ENCODE results near the gene IARS1. TPM values are rescaled to one million over a fixed set of nuclear protein-coding genes. Genes with fewer than 3 reads are reported as not detected.
A peak's percentile ranks its signal among the peaks of the same experiment; 100 is the strongest.

The IARS1 gene
- total RNA-seq, 1 experiment from 2014 or later, result 401 TPM

DNA sequence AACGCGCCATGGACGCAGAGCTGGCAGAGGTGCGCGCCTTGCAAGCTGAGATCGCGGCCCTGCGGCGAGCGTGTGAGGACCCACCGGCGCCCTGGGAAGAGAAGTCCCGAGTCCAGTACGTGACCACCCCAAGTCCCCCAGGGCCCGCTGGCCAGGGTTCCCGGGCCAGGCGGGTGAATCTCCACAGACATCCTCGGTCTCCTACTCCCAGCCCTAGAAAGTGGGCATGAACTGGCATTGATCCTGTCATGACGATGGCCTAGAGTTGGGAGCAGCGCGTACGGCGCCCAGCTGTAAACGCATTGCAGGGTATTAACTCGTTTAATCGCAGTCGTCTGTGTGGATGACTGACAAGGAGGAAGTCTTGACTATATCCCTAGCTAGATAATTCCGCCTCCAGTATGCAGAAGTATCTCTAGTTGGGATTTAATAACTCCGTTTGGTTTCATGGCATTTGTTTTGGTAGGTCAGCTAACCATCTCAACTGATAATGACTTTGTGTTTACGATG lies 32.5 kb upstream of the IARS1 start:
- H3K27me3 ChIP-seq (ENCODE audit: low read length), result no peaks in the 10 kb centered on the region
- H3K36me3 ChIP-seq (ENCODE audit: insufficient read depth, low read length), result peaks cover 16% of the 10 kb centered on the region
- H3K79me2 ChIP-seq (ENCODE audit: low read length), result peaks cover 87% of the 10 kb centered on the region
- H3K9me2 ChIP-seq (replicated peaks; ENCODE audit: insufficient read depth, low read length), result no peaks in the 10 kb centered on the region
- DNase-seq, result peak; percentile 81
- H3K27ac ChIP-seq (ENCODE audit: low read length), result peak overlapping the region; percentile 42
- H4K20me1 ChIP-seq (ENCODE audit: insufficient read depth, low read depth, low read length), result no peaks in the 10 kb centered on the region
- peak overlapping the region; percentile 81 for H3K9ac ChIP-seq (ENCODE audit: low read length)
- H3K9me3 ChIP-seq (ENCODE audit: low read length), result no peaks in the 10 kb centered on the region
- peaks cover 35% of the 10 kb centered on the region for H3K4me1 ChIP-seq (ENCODE audit: low read length)
- peak overlapping the region; percentile 96 for H3K4me2 ChIP-seq (ENCODE audit: low read depth, low read length, poor library complexity, severe bottlenecking)
- peak overlapping the region; percentile 45; the same call in 1 of the 2 replicates for H2AFZ ChIP-seq (ENCODE audit: low read length)
- H3K4me3 ChIP-seq (ENCODE audit: low read length), result peak overlapping the region; percentile 75

DNA sequence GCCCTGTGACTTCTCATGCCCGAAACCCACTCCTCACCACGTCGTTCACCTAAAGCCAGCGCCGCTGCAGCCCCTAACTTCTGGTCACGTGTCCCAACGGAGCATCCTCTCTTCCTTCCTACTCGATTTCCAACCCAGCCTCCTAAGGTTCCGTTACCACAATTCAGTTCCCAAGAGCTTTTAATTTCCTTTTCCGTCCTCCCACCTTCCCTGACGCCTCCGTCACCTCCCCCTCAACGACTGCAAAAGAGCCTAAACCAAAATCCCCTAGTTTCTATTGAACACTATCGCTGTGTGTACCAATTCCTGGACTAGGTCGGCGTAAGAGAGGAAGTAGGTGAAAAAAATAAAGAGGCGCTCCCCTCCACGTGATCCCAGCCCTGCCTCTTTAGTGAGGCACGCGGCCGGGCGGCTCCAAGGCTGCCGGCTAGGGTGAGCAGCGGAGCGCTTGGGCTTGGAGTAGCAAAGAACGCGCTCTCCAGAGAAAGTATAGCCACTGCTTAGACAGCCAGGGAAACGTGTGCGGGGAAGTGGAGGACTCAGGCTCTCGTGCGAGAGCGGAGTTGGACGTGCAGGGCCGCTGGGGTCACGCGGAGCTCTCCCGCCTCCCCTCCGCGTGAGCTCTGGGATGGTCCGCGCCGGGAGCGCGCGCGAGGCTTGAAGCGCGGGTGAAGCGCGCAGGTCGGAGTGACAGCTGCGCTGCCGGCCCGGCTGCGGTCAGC lies 31.9 kb upstream of the IARS1 start, which contains the start of the genes CENPP and NOL8:
TSS of gene CENPP (plus strand) at position 685 of the 722 bp plus-strand sequence.
TSS of gene NOL8 (minus strand) at position 82 of the 722 bp plus-strand sequence. CDS start 1,189 bp downstream, outside the sequence.
- peak; percentile 95 for DNase-seq
- H3K9ac ChIP-seq (ENCODE audit: low read length), result peak within 1 kb of the TSS; percentile 81
- no peaks in the 10 kb centered on the region for H4K20me1 ChIP-seq (ENCODE audit: insufficient read depth, low read depth, low read length)
- H3K4me2 ChIP-seq (ENCODE audit: low read depth, low read length, poor library complexity, severe bottlenecking), result peak within 1 kb of the TSS; percentile 96
- H3K4me1 ChIP-seq (ENCODE audit: low read length), result peaks cover 35% of the 10 kb centered on the region
- no peaks in the 10 kb centered on the region for H3K9me2 ChIP-seq (replicated peaks; ENCODE audit: insufficient read depth, low read length)
- H3K79me2 ChIP-seq (ENCODE audit: low read length), result peaks cover 86% of the 10 kb centered on the region
- peak within 1 kb of the TSS; percentile 51 for H3K27ac ChIP-seq (ENCODE audit: low read length)
- peak within 1 kb of the TSS; percentile 45 for H2AFZ ChIP-seq (ENCODE audit: low read length)
- no peaks in the 10 kb centered on the region for H3K27me3 ChIP-seq (ENCODE audit: low read length)
- H3K36me3 ChIP-seq (ENCODE audit: insufficient read depth, low read length), result peaks cover 19% of the 10 kb centered on the region
- no peaks in the 10 kb centered on the region for H3K9me3 ChIP-seq (ENCODE audit: low read length)
- peak within 1 kb of the TSS; percentile 75 for H3K4me3 ChIP-seq (ENCODE audit: low read length)

DNA sequence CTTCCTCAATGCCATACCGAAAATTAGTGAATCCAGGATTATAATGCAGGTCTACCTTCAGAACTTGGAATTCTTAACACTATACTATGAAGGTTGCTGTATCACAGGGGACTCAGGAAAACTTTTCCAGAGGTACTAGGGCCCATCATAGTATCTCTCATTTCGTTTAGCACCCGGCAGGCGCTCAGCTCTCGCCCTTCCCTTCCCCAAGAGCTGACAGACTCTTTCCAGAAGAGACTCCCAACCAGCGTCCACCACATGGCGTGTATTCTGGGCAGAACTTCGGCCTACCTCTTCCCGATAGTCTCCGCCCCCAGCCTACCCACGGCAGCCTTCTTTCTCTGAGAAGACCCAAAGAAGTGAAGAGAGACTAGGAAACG lies 31.4 kb upstream of the IARS1 start:
- peak overlapping the region; percentile 51; the same call in 1 of the 2 replicates for H3K27ac ChIP-seq (ENCODE audit: low read length)
- no peaks in the 10 kb centered on the region for H3K27me3 ChIP-seq (ENCODE audit: low read length)
- H3K79me2 ChIP-seq (ENCODE audit: low read length), result peaks cover 86% of the 10 kb centered on the region
- H3K36me3 ChIP-seq (ENCODE audit: insufficient read depth, low read length), result peaks cover 23% of the 10 kb centered on the region
- no peak overlapping the region for H2AFZ ChIP-seq (ENCODE audit: low read length)
- H4K20me1 ChIP-seq (ENCODE audit: insufficient read depth, low read depth, low read length), result no peaks in the 10 kb centered on the region
- H3K4me2 ChIP-seq (ENCODE audit: low read depth, low read length, poor library complexity, severe bottlenecking), result peak overlapping the region; percentile 96
- no peaks in the 10 kb centered on the region for H3K9me3 ChIP-seq (ENCODE audit: low read length)
- DNase-seq, result no peak
- H3K4me1 ChIP-seq (ENCODE audit: low read length), result peaks cover 35% of the 10 kb centered on the region
- H3K4me3 ChIP-seq (ENCODE audit: low read length), result peak overlapping the region; percentile 75
- peak overlapping the region; percentile 81 for H3K9ac ChIP-seq (ENCODE audit: low read length)
- no peaks in the 10 kb centered on the region for H3K9me2 ChIP-seq (replicated peaks; ENCODE audit: insufficient read depth, low read length)

DNA sequence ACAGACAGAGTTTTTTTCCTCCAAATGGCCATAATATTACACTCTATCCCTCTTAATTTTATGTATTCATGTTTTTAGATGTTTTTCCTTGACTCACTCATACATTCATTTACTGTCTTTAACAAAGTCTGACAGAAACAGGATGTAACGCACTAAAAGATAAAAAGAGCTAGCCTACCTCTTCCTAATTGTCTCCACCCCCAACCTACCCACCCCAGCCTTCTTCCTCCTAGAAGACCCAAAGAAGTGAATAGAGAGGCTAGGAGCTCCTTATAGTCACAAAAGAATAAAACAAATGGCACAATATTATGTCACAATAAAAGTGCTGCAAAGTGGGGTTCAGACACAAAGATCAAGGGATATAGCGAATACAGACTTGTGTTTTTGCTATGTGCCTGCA lies 30.9 kb upstream of the IARS1 start:
- H3K4me3 ChIP-seq (ENCODE audit: low read length), result peak overlapping the region; percentile 75
- H3K9ac ChIP-seq (ENCODE audit: low read length), result peak overlapping the region; percentile 81

GRCh38 chr9:92315456-92315855 lies 22.0 kb upstream of the IARS1 start:
- Histone ChIP-seq H3K4me1 (ENCODE audit: low read length) (peaks cover 8% of the 10 kb centered on the region), H3K4me3 (ENCODE audit: low read length) (no peak overlapping the region), H3K27ac (ENCODE audit: low read length) (no peak overlapping the region), H3K9me3 (ENCODE audit: low read length) (no peaks in the 10 kb centered on the region), H3K9me2 (replicated peaks; ENCODE audit: insufficient read depth, low read length) (no peaks in the 10 kb centered on the region), H3K79me2 (ENCODE audit: low read length) (peaks cover 64% of the 10 kb centered on the region), H2AFZ (ENCODE audit: low read length) (no peak overlapping the region), H4K20me1 (ENCODE audit: insufficient read depth, low read depth, low read length) (no peaks in the 10 kb centered on the region), H3K36me3 (ENCODE audit: insufficient read depth, low read length) (peaks cover 65% of the 10 kb centered on the region), H3K9ac (ENCODE audit: low read length) (no peak overlapping the region), H3K4me2 (ENCODE audit: low read depth, low read length, poor library complexity, severe bottlenecking) (no peak overlapping the region), H3K27me3 (ENCODE audit: low read length) (no peaks in the 10 kb centered on the region)
- no peak for DNase-seq

More for the DNA sequence above, 30.9 kb upstream of the IARS1 start:
- Histone ChIP-seq H3K9me2 (replicated peaks; ENCODE audit: insufficient read depth, low read length) (no peaks in the 10 kb centered on the region), H3K79me2 (ENCODE audit: low read length) (peaks cover 85% of the 10 kb centered on the region), H4K20me1 (ENCODE audit: insufficient read depth, low read depth, low read length) (no peaks in the 10 kb centered on the region), H3K4me2 (ENCODE audit: low read depth, low read length, poor library complexity, severe bottlenecking) (peak overlapping the region; percentile 96), H3K27ac (ENCODE audit: low read length) (no peak overlapping the region), H3K9me3 (ENCODE audit: low read length) (no peaks in the 10 kb centered on the region), H3K4me1 (ENCODE audit: low read length) (peaks cover 35% of the 10 kb centered on the region), H3K27me3 (ENCODE audit: low read length) (no peaks in the 10 kb centered on the region), H2AFZ (ENCODE audit: low read length) (no peak overlapping the region), H3K36me3 (ENCODE audit: insufficient read depth, low read length) (peaks cover 28% of the 10 kb centered on the region)
- peak; percentile 55 for DNase-seq

DNA sequence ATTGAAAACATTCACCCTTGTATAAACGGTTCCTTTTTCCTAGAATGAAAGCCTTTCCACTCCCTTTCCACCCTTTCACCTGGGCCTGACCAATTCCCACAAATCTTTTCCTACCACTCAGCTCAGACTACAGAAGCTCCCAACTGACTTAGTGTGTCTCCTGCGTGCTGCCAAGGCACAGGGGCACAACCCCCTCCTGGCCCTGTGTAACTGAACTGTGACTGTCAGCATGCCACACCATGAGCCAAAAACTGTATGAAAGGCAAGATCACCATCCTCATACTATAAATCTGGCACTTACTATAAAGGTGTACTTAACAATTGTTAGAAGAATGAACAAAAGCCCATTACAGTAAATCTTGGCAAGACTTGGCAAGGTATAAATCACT lies 20.1 kb upstream of the IARS1 start:
- Histone ChIP-seq H4K20me1 (ENCODE audit: insufficient read depth, low read depth, low read length) (no peaks in the 10 kb centered on the region), H3K9me3 (ENCODE audit: low read length) (no peaks in the 10 kb centered on the region), H3K4me1 (ENCODE audit: low read length) (peaks cover 8% of the 10 kb centered on the region), H3K27me3 (ENCODE audit: low read length) (no peaks in the 10 kb centered on the region), H3K36me3 (ENCODE audit: insufficient read depth, low read length) (peaks cover 64% of the 10 kb centered on the region), H3K4me3 (ENCODE audit: low read length) (no peak overlapping the region), H3K4me2 (ENCODE audit: low read depth, low read length, poor library complexity, severe bottlenecking) (no peak overlapping the region), H2AFZ (ENCODE audit: low read length) (no peak overlapping the region), H3K9ac (ENCODE audit: low read length) (no peak overlapping the region), H3K9me2 (replicated peaks; ENCODE audit: insufficient read depth, low read length) (no peaks in the 10 kb centered on the region), H3K79me2 (ENCODE audit: low read length) (peaks cover 61% of the 10 kb centered on the region), H3K27ac (ENCODE audit: low read length) (no peak overlapping the region)
- DNase-seq, result no peak

DNA sequence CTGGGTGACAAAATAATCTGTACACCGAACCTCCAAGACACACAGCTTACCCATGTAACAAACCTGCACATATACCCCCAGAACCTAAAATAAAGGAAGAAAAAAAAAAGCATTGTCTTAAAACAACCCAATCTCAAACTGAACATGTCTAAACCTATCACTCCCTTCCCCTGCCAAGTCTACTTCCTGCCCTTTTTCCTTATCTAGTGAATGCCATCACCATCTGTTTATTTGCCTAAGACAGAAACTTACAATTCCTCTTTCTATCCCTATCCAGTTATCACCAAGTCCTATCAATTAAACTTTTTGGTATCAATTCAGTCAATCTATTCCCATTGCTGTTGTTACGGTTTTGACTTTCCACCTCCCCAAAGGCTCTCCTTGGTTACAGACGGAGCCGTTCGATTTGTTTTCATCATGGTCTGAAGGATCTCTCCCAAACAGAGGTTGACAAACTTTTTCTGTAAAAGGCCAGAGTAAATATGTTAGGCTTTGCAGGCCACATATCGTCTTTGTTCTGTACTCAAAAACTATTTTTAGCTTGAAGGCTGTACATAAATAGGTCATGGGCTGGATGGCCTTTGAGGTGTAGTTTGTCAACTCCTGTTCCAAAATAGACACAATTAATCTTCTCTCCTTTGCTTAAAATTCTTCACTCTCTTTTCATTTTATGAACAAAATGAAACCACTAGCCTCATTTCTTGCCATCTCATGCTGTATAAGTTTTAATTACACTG lies 19.6 kb upstream of the IARS1 start:
- Histone ChIP-seq H3K36me3 (ENCODE audit: insufficient read depth, low read length) (peaks cover 64% of the 10 kb centered on the region), H3K4me2 (ENCODE audit: low read depth, low read length, poor library complexity, severe bottlenecking) (no peak overlapping the region), H3K79me2 (ENCODE audit: low read length) (peaks cover 57% of the 10 kb centered on the region), H3K9me3 (ENCODE audit: low read length) (no peaks in the 10 kb centered on the region), H3K4me1 (ENCODE audit: low read length) (peaks cover 8% of the 10 kb centered on the region), H3K27ac (ENCODE audit: low read length) (no peak overlapping the region), H3K9me2 (replicated peaks; ENCODE audit: insufficient read depth, low read length) (no peaks in the 10 kb centered on the region), H3K27me3 (ENCODE audit: low read length) (no peaks in the 10 kb centered on the region), H3K9ac (ENCODE audit: low read length) (no peak overlapping the region), H3K4me3 (ENCODE audit: low read length) (no peak overlapping the region), H2AFZ (ENCODE audit: low read length) (no peak overlapping the region), H4K20me1 (ENCODE audit: insufficient read depth, low read depth, low read length) (no peaks in the 10 kb centered on the region)
- DNase-seq, result no peak

GRCh38 chr9:92310562-92310961 lies 17.1 kb upstream of the IARS1 start:
- Histone ChIP-seq H3K4me1 (ENCODE audit: low read length) (peaks cover 8% of the 10 kb centered on the region), H3K4me2 (ENCODE audit: low read depth, low read length, poor library complexity, severe bottlenecking) (no peak overlapping the region), H3K9me3 (ENCODE audit: low read length) (no peaks in the 10 kb centered on the region), H3K4me3 (ENCODE audit: low read length) (no peak overlapping the region), H3K27me3 (ENCODE audit: low read length) (no peaks in the 10 kb centered on the region), H2AFZ (ENCODE audit: low read length) (no peak overlapping the region), H3K9ac (ENCODE audit: low read length) (no peak overlapping the region), H3K9me2 (replicated peaks; ENCODE audit: insufficient read depth, low read length) (no peaks in the 10 kb centered on the region), H3K27ac (ENCODE audit: low read length) (no peak overlapping the region), H3K79me2 (ENCODE audit: low read length) (peaks cover 48% of the 10 kb centered on the region), H4K20me1 (ENCODE audit: insufficient read depth, low read depth, low read length) (no peaks in the 10 kb centered on the region), H3K36me3 (ENCODE audit: insufficient read depth, low read length) (peaks cover 70% of the 10 kb centered on the region)
- no peak for DNase-seq
